ENCODE measurements around the gene PARD3.
A peak's percentile ranks its signal among the peaks of the same experiment; 100 is the strongest.

PARD3 gene

GRCh38 chr10:34821587-34822585 is 6.8 kb upstream of the PARD3 start:
- no peak for DNase-seq

- DNase-seq, result no peak
These were observed 2.5 kb upstream of the PARD3 start for GRCh38 chr10:34817586-34817985.

- no peak for DNase-seq
These were observed 2.0 kb upstream of the PARD3 start for GRCh38 chr10:34817054-34817453.

- DNase-seq, result no peak
These were observed 1.5 kb upstream of the PARD3 start for GRCh38 chr10:34816501-34817002.

- DNase-seq, result peak in 1 of 2 experiments; percentile 41
These were observed 995 bp upstream of the PARD3 start for GRCh38 chr10:34816085-34816496.

GRCh38 chr10:34814913-34815184 is 247 bp downstream of the PARD3 start:
- DNase-seq, result no peak

GRCh38 chr10:34814223-34814912 is 728 bp downstream of the PARD3 start:
- peak in 1 of 2 experiments; percentile 69 for DNase-seq

GRCh38 chr10:34813626-34814222 is 1.4 kb downstream of the PARD3 start:
- DNase-seq, result peak in 1 of 2 experiments; percentile 40

GRCh38 chr10:34812771-34813170 is 2.3 kb downstream of the PARD3 start:
- no peak for DNase-seq

- no peak for DNase-seq
These were observed 3.1 kb downstream of the PARD3 start for GRCh38 chr10:34811968-34812514.

- no peak for DNase-seq
These were observed 3.7 kb downstream of the PARD3 start for GRCh38 chr10:34811126-34811967.

GRCh38 chr10:34809796-34810195 is 5.3 kb downstream of the PARD3 start:
- DNase-seq, result no peak

- peak in 1 of 2 experiments; percentile 7 for DNase-seq
These were observed 6.0 kb downstream of the PARD3 start for GRCh38 chr10:34808801-34809745.

GRCh38 chr10:34808336-34808735 is 6.8 kb downstream of the PARD3 start:
- DNase-seq, result no peak

- DNase-seq, result no peak
These were observed 10.8 kb downstream of the PARD3 start for GRCh38 chr10:34804306-34804705.

- no peak for DNase-seq
These were observed 12.4 kb downstream of the PARD3 start for GRCh38 chr10:34802692-34803091.

GRCh38 chr10:34801097-34801733 is 13.9 kb downstream of the PARD3 start:
- no peak for DNase-seq

GRCh38 chr10:34800624-34801023 is 14.5 kb downstream of the PARD3 start:
- no peak for DNase-seq

- no peak for DNase-seq
These were observed 16.4 kb downstream of the PARD3 start for GRCh38 chr10:34798654-34799053.

- DNase-seq, result no peak
These were observed 17.9 kb downstream of the PARD3 start for GRCh38 chr10:34797155-34797554.

- no peak for DNase-seq
These were observed 19.0 kb downstream of the PARD3 start for GRCh38 chr10:34796133-34796532.
